Vagina (tissue), 2 donors: ENCODE data around the gene IL32. TPM values are rescaled to one million over a fixed set of nuclear protein-coding genes. Genes with fewer than 3 reads are reported as not detected.
"Not testable (repeated sequence)": the region's sequence is repeated elsewhere in the genome, so short reads cannot be mapped to it uniquely, and the experiment has no call there.

Experiments
- DNase-seq, 2 donors: peaks; one replicate each; pipeline ENCODE4 v3.0.0-alpha.2; 2017; ENCODE audit errors: extremely low spot score in 2 of 2
- H3K27ac ChIP-seq: fragments of 200-600 bp; sonication (generic); one replicate; pipeline ENCODE4 v1.5.1; 2019
- H3K27me3 ChIP-seq: fragments of 200-600 bp; sonication (generic); one replicate; pipeline ENCODE4 v1.5.1; 2019
- H3K36me3 ChIP-seq, 2 donors: fragments of 200-600 bp; sonication (generic); one replicate each; pipeline ENCODE4 v1.5.1; 2017 to 2019
- H3K4me1 ChIP-seq: fragments of 200-600 bp; sonication (generic); one replicate; pipeline ENCODE4 v1.5.1; 2019
- H3K4me3 ChIP-seq, 2 donors: fragments of 200-600 bp; sonication (generic); 1 replicate in 1 of 2; 2 replicates in 1 of 2; pipeline ENCODE4 v1.5.1; 2016 to 2019
- H3K9me3 ChIP-seq: fragments of 200-600 bp; sonication (generic); one replicate; pipeline ENCODE4 v1.5.1; 2019
- POLR2A ChIP-seq, 2 donors: fragments of 450-650 bp; IDR thresholded peaks; one replicate each; pipeline ENCODE4 v1.6.1; 2017; ENCODE audit warnings: antibody characterized with exemption in 2 of 2, mild to moderate bottlenecking in 2 of 2, moderate library complexity in 2 of 2
- POLR2AphosphoS5 ChIP-seq, 2 donors: sonication (generic); formaldehyde crosslinking; IDR thresholded peaks; one replicate each; pipeline ENCODE4 v1.9.0; 2017; ENCODE audit warnings: antibody characterized with exemption in 2 of 2, mild to moderate bottlenecking in 2 of 2, low read depth in 1 of 2; ENCODE audit not compliant: insufficient read depth in 1 of 2
- intact Hi-C: fragments of 100-400 bp; cut with DNase I; formaldehyde crosslinking; loops from one replicate; pipeline ENCODE4 v1.15.1; 2023
- total RNA-seq: library from RNA; depleted of rRNA; stranded (reverse); fragments of >200 nt; gene quantifications from one replicate; pipeline ENCODE4 v1.2.3, GENCODE V29; 2016
- TF ChIP-seq, protein P1 (sequence below), 3 experiments: fragments of 450-650 bp in 2 of 3; fragments of 200-600 bp in 1 of 3; sonication (generic) in 1 of 3; IDR thresholded peaks; one replicate each; pipeline ENCODE4 v1.5.1; 2017 to 2019; ENCODE audit warnings: antibody characterized with exemption in 3 of 3, mild to moderate bottlenecking in 2 of 3, moderate library complexity in 2 of 3

The IL32 gene
- total RNA-seq, 1 donor from 2014 or later: 13.0 TPM

DNA sequence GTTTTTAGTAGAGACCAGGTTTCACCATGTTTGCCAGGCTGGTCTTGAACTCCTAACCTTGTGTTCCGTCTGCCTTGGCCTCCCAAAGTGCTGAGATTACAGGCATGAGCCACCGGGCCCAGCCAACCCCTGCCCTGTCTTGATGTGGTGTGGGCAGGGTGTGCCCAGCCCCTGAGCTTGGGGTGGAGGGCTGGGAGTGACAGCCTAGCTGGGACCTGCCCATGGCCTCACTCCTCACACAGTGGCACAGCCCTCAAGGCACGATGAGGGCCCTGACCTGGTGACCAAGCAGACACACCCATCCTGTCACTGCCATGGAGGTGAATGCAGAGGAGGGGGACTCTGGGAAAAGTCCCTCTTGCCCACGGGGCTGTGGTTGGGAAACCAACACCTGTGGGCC is 3.0 kb downstream of the IL32 start:
- H3K27ac ChIP-seq: no peak overlapping the region
- no peak for DNase-seq
- TF ChIP-seq POLR2AphosphoS5 (IDR thresholded peaks at IDR 0.05; ENCODE audit: insufficient read depth in 1 of 2, low read depth in 1 of 2) (no peak), POLR2A (IDR thresholded peaks at IDR 0.05) (no peak)
- TF ChIP-seq, protein P1, sequence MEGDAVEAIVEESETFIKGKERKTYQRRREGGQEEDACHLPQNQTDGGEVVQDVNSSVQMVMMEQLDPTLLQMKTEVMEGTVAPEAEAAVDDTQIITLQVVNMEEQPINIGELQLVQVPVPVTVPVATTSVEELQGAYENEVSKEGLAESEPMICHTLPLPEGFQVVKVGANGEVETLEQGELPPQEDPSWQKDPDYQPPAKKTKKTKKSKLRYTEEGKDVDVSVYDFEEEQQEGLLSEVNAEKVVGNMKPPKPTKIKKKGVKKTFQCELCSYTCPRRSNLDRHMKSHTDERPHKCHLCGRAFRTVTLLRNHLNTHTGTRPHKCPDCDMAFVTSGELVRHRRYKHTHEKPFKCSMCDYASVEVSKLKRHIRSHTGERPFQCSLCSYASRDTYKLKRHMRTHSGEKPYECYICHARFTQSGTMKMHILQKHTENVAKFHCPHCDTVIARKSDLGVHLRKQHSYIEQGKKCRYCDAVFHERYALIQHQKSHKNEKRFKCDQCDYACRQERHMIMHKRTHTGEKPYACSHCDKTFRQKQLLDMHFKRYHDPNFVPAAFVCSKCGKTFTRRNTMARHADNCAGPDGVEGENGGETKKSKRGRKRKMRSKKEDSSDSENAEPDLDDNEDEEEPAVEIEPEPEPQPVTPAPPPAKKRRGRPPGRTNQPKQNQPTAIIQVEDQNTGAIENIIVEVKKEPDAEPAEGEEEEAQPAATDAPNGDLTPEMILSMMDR (IDR thresholded peaks at IDR 0.05): no peak
- no peaks in the 10 kb centered on the region for H3K27me3 ChIP-seq
- H3K4me3 ChIP-seq: no peak overlapping the region
- H3K9me3 ChIP-seq: no peaks in the 10 kb centered on the region
- intact Hi-C loops: no loop called here
- H3K4me1 ChIP-seq: peaks cover 14% of the 10 kb centered on the region
- H3K36me3 ChIP-seq: no peaks in the 10 kb centered on the region

DNA sequence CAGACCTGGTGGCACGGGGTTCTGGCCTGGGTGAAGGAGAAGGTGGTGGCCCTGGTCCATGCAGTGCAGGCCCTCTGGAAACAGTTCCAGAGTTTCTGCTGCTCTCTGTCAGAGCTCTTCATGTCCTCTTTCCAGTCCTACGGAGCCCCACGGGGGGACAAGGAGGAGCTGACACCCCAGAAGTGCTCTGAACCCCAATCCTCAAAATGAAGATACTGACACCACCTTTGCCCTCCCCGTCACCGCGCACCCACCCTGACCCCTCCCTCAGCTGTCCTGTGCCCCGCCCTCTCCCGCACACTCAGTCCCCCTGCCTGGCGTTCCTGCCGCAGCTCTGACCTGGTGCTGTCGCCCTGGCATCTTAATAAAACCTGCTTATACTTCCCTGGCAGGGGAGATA is 3.7 kb downstream of the IL32 start:
- peaks cover 14% of the 10 kb centered on the region for H3K4me1 ChIP-seq
- DNase-seq, H3K4me3 ChIP-seq, H3K27ac ChIP-seq, H3K27me3 ChIP-seq, H3K9me3 ChIP-seq, intact Hi-C loops, H3K36me3 ChIP-seq: not testable (repeated sequence)

DNA sequence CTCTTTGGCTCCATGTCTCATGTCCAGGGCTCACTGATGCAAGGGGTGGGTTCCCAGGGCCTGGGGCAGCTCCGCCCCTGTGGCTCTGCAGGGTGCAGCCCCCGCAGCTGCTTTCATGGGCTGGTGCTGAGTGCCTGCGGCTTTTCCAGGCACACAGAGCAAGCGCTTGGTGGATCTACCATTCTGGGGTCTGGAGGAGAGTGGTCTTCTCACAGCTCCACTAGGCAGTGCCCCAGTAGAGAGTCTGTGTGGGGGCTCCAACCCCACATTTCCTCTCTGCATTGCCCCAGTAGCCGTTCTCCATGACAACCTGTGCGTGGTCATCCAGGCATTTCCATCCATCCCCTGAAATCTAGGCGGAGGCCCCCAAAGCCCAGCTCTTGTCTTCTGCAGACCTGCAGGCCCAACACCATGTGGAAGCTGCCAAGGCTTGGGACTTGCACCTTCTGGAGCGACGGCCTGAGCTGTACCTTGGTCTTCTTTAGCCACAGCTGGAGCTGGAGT is 5.2 kb downstream of the IL32 start:
- H3K27ac ChIP-seq: no peak overlapping the region
- H3K27me3 ChIP-seq: no peaks in the 10 kb centered on the region
- intact Hi-C loops: no loop called here
- no peak for DNase-seq
- no peak overlapping the region for H3K4me3 ChIP-seq
- H3K4me1 ChIP-seq: peaks cover 5% of the 10 kb centered on the region
- TF ChIP-seq, protein P1 (IDR thresholded peaks at IDR 0.05): no peak
- TF ChIP-seq POLR2AphosphoS5 (IDR thresholded peaks at IDR 0.05; ENCODE audit: insufficient read depth in 1 of 2, low read depth in 1 of 2): no peak
- TF ChIP-seq POLR2A (IDR thresholded peaks at IDR 0.05): no peak
- H3K36me3 ChIP-seq: no peaks in the 10 kb centered on the region
- H3K9me3 ChIP-seq: no peaks in the 10 kb centered on the region

DNA sequence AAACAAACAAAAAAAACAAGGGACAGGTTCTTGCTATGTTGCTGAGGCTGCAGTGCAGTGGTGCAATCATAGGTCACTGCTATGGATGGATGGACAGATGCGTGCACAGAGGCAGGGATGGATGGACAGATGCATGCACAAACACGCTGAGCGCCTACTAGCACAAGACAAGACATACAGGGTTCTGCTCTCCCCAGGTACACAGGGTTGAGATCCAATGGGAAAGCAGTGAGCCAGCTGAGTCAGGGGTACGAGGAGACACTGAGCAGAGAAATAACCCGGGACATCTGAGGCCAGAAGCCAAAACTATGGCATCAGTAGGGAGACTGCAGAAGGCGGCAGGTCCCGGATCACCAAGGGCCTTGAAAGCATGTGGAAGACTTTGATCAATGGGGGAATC is 6.2 kb downstream of the IL32 start:
- Histone ChIP-seq H3K4me1 (no peaks in the 10 kb centered on the region), H3K4me3 (no peak overlapping the region), H3K36me3 (no peaks in the 10 kb centered on the region), H3K9me3 (no peaks in the 10 kb centered on the region), H3K27ac (no peak overlapping the region), H3K27me3 (no peaks in the 10 kb centered on the region)
- DNase-seq: peak in 1 of 2 donors; percentile 81
- intact Hi-C loops: no loop called here
- TF ChIP-seq, protein P1 (IDR thresholded peaks at IDR 0.05): no peak
- no peak for TF ChIP-seq POLR2A (IDR thresholded peaks at IDR 0.05)

DNA sequence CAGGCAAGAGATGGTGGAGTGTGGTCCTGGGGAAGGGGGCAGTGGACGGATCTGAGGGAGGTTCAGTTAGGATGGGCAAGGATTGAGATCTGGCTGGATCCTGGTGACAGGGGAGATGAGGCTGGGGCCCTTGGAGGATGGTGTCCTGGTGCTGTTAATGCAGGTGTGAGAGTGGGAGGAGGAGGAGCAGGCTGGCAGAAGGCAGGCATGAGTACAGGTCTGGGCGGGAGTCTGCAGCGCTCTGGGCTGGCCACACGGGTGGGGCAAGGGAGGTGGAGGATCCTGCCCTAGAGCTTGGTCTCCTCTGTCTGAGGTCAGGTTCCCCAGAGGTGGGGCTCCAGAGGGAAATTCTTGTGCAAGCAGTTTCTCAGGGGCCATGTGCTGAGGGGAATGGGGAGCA is 6.7 kb downstream of the IL32 start:
- H3K9me3 ChIP-seq, intact Hi-C loops, H3K4me1 ChIP-seq, H3K27ac ChIP-seq, H3K36me3 ChIP-seq, H3K4me3 ChIP-seq, DNase-seq, H3K27me3 ChIP-seq: not testable (repeated sequence)

DNA sequence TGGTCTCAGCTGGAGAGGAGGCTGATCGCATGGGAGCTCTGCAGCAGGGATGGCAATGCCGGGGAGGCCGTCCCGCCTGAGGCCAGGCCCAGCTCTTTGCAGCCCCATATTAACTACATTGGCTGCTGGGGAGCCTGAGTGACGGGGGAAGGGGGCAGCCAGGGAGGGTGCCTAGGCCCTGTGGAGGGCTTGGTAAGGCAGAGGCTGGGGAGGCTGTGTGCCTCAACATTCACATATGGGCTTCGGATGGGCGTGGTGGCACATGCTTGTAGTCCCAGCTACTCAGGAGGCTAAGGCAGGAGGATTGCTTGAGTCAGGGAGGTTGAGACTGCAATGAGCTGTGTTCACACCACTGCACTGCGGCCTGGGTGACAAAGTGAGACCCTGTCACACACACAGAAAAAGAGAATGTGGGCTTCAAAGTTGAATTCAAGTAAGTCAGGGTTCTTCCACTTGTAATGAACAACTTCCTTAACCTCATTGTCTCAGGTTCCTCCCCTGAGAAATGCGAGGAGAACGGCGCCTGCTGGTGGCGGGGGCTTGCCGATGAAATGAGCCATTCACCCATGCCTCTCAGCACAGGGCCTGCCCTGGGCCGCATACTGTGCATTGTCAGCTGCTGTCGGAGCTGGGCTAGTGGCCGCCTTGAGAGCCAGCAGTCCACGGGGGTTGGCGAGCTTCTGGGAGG is 7.3 kb downstream of the IL32 start:
- H3K4me3 ChIP-seq, H3K27me3 ChIP-seq, H3K9me3 ChIP-seq, DNase-seq, H3K27ac ChIP-seq, H3K36me3 ChIP-seq, H3K4me1 ChIP-seq, intact Hi-C loops: not testable (repeated sequence)
